GM12892 (cell line): Measurements from ENCODE around the gene PRSS57.

Experiments
- POLR2A ChIP-seq: IDR thresholded peaks from 2 replicates; pipeline ENCODE4 v1.6.1; 2011; ENCODE audit warnings: low read depth, low read length, control low read depth
- POLR2AphosphoS5 ChIP-seq: IDR thresholded peaks from 2 replicates; pipeline ENCODE4 v1.6.1; 2011; ENCODE audit warnings: low read depth, low read length, control low read depth
- TAF1 ChIP-seq: IDR thresholded peaks from 2 replicates; pipeline ENCODE4 v1.6.1; 2011; ENCODE audit warnings: low read depth, mild to moderate bottlenecking, control low read depth, low read length, borderline replicate concordance

DNA sequence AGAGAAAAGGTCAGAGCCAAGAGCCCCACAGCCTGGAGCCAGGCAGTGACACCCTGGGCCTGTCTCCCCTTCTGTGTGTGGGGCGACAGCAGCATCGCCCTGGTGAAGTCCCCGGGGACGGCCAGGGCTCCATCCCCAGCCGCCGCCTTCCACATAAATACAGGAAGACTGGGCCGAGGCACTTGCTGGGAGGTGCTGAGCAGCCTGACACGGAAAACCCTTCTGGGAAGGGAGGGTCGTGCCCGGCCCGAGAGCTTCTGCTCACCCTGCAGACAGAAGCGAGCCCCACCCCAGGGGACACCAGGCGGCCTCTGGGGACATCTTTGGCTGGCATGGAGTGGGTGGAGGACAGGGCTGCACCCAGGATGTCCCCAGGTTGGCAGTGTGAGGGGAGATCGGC is 50.5 kb downstream of the PRSS57 start:
- TF ChIP-seq TAF1 (no peak), POLR2A (no peak), POLR2AphosphoS5 (no peak)
